A172 (cell line): ENCODE results near the gene SH3RF1. TPM values are rescaled to one million over a fixed set of nuclear protein-coding genes. Genes with fewer than 3 reads are reported as not detected.

Experiments
- DNase-seq: peaks from one replicate; pipeline ENCODE4 v3.0.0-alpha.2; 2015; ENCODE audit warnings: low spot score
- total RNA-seq: library from RNA; depleted of rRNA; stranded (reverse); fragments of >200 nt; shearing (Covaris generic); gene quantifications from 2 replicates; pipeline ENCODE4 v1.2.3, GENCODE V29; 2014

Gene SH3RF1
- total RNA-seq, 1 experiment from 2014 or later = 11.0 TPM

GRCh38 chr4:169044714-169045447 lies 225.9 kb downstream of the SH3RF1 start:
- no peak for DNase-seq
